SK-N-MC (cell line): ENCODE measurements around the gene PFN1.

ENCODE experiments used
- EZH2 ChIP-seq: fragments of 200-600 bp; sonication (generic); IDR thresholded peaks from one replicate; pipeline ENCODE4 v1.6.1; 2017; ENCODE audit warnings: antibody characterized with exemption
- FOXP2 ChIP-seq: optimal IDR thresholded peaks from 2 replicates; pipeline ENCODE3; 2011; ENCODE audit warnings: mild to moderate bottlenecking, moderate library complexity; ENCODE audit not compliant: insufficient read depth; ENCODE audit errors: extremely low read length, control extremely low read depth
- POLR2AphosphoS5 ChIP-seq: IDR thresholded peaks from 2 replicates; pipeline ENCODE4 v1.6.1; 2012; ENCODE audit warnings: mild to moderate bottlenecking, low read depth, low read length, borderline replicate concordance

- TF ChIP-seq EZH2 (no peak), POLR2AphosphoS5 (no peak), FOXP2 (no peak)
Measured at GRCh38 chr17:4971826-4972225, 23.5 kb upstream of the PFN1 start.
